HG02571 (cell line): ENCODE data around the gene RABL6.
"Not testable (repeated sequence)": the region's sequence is repeated elsewhere in the genome, so short reads cannot be mapped to it uniquely, and the experiment has no call there.

ENCODE experiments used
- ATAC-seq: cut with Tn5 transposase; IDR thresholded peaks from one replicate; pipeline ENCODE4 v1.9.1; 2021; ENCODE audit warnings: mild to moderate bottlenecking, moderate library complexity; ENCODE audit not compliant: unreplicated experiment

RABL6 gene, protein sequence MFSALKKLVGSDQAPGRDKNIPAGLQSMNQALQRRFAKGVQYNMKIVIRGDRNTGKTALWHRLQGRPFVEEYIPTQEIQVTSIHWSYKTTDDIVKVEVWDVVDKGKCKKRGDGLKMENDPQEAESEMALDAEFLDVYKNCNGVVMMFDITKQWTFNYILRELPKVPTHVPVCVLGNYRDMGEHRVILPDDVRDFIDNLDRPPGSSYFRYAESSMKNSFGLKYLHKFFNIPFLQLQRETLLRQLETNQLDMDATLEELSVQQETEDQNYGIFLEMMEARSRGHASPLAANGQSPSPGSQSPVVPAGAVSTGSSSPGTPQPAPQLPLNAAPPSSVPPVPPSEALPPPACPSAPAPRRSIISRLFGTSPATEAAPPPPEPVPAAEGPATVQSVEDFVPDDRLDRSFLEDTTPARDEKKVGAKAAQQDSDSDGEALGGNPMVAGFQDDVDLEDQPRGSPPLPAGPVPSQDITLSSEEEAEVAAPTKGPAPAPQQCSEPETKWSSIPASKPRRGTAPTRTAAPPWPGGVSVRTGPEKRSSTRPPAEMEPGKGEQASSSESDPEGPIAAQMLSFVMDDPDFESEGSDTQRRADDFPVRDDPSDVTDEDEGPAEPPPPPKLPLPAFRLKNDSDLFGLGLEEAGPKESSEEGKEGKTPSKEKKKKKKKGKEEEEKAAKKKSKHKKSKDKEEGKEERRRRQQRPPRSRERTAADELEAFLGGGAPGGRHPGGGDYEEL

DNA sequence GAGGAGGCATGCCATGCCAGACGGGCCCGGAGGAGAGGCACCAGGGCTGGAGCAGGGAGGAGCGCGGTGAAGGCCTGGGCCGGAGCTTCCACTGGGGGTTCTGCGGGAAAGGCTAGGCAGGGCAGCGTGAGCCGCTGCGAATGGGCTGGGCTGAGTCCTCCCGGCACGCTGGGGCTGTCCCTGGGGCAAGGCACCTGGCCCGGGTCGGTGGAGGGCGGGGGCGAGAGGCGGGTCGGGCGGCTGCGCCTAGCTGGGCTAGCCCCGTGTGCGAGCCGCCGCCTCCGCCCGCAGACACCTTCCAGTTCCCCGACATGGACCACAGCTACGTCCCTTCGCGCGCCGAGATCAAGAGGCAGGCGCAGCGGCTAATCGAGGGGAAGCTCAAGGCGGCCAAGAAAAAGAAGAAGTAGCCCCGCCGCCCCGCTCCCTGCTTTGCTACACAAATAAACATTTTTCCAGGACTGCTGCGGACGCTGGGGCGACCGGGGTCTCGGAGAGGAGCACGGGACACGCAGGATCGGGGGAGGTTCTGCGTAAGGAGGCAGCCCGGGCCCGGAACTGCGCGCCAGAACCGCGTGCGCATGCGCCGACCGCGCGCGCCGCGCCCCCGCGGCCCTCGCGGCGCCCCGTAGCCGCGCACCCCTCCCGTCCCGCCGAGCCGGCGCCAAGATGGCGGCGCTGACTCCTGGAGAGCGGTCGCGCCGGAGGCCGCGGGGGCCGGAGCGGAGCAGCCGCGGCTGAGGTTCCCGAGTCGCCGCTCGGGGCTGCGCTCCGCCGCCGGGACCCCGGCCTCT, at the start of gene RABL6:
TSS of gene RABL6 (plus strand) at position 668 of the 794 bp plus-strand sequence. CDS start 249 bp downstream, outside the sequence.
- ATAC-seq = peak; percentile 71

- no peak for ATAC-seq
Observed at GRCh38 chr9:136759001-136759400, 48.7 kb upstream of the RABL6 start.

- no peak for ATAC-seq
Observed at GRCh38 chr9:136759436-136760325, 48.1 kb upstream of the RABL6 start.

DNA sequence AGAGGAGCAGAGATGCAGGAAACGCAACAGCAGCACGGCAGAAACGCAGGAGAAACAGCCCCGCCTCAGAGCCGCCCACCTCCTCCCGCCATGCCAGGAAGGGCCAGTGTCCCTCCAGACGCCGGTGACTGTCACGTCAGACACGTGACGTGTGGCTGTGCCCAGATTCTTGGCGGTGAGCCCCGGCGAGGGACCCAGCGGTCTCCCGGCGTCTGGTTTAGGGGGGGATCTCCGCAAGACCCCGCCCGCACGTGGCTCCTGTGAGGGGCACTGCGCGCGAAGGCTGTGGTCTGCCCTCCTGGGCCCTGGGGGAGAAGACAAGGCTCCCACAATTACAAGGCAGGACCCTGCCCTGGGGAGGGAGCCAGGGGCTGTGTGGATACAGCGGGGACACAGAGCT, 47.3 kb upstream of the RABL6 start:
- no peak for ATAC-seq

GRCh38 chr9:136760834-136761544, 46.8 kb upstream of the RABL6 start:
- ATAC-seq = not testable (repeated sequence)

DNA sequence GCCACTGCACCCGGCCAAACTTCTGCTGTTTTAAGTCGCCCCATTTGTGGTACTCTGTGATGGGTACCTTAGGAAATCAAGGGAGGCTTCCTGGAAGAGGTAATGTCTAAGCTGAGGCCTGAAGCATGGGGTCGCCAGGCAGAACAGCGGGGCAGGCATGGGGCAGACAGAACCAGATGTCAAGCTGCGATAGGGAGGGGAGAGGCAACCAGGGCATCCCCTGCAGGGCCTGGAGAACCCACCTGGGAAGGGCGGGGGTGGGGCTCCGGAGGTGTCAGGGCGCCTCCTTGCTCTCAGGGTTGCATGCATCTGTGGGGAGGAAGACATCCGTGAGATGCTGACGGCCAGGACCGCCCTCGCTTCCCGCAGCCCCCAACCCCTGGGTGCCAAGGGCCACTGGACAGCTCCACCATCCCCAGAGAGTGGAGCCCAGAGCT, 46.2 kb upstream of the RABL6 start:
- no peak for ATAC-seq

DNA sequence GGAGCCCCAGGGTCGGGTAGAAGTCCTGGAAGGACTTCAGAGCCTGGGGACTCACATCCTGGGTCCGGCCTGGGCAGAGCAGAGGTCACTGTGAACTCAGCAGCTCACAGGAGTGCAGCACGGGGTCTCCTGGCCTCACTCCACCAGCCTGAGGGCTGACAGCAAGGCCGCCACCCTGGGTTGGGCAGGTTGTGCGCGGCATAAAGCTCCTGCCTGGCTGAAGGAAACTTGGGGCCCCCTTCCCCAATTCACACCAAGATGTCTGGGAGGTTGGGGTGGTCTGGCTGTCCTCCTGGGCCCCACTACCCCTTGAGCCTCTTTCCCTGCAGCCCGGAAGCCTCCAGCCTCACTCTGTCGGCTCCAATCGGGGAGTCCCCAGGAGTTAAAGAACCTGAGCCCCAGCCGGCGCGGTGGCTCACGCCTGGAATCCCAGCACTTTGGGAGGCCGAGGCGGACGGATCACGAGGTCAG, 45.5 kb upstream of the RABL6 start:
- no peak for ATAC-seq

DNA sequence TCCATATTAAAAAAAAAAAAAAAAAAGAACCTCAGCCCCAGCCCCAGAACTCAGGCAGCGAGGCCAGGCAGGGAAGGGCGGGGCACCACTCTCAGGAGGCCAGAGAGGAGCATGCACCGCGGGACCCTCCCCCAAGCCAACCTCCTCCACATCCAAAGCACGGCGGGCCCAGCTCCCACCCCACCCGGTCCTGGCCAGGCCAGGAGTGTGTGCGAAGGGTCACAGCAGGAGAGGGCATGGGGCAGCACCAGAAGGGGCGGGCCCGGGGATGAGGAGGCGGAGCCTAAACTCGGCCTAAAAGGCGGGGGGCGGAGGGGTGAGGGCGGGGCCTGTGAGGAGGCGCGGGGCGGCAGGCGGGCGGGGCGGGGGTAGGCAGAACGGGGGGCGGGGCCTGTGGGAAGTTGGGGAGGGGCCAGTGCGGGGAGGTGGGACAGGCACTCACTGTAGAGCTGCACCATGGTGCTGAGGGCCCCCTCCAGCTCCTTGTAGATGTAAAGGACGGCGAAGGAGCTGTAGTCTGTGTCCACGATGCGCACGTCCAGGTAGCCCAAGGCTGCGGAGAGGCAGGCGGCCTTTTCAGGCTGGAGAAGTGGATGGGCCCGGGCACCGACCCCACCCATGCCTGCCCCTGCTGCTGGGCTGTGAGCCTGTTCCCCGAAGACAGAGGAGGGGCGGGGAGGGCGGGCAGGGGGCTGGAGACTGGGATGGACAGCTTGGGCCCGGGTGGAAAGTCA, 44.7 kb upstream of the RABL6 start:
- ATAC-seq = no peak

GRCh38 chr9:136763649-136764035, 44.1 kb upstream of the RABL6 start:
- ATAC-seq = no peak

GRCh38 chr9:136764301-136764891, 43.4 kb upstream of the RABL6 start, which contains the start of gene LCN15:
Gene LCN15, minus strand, starts transcription at chr9:136764518. Its CDS starts 30 bp downstream, at chr9:136764488.
- ATAC-seq = no peak

- no peak for ATAC-seq
Observed at GRCh38 chr9:136765041-136765440, 42.7 kb upstream of the RABL6 start.

- not testable (repeated sequence) for ATAC-seq
Observed at GRCh38 chr9:136765745-136766409, 41.9 kb upstream of the RABL6 start.

- ATAC-seq = not testable (repeated sequence)
Observed at GRCh38 chr9:136766410-136767120, 41.2 kb upstream of the RABL6 start.

GRCh38 chr9:136769710-136770191, 38.0 kb upstream of the RABL6 start:
- ATAC-seq = no peak

DNA sequence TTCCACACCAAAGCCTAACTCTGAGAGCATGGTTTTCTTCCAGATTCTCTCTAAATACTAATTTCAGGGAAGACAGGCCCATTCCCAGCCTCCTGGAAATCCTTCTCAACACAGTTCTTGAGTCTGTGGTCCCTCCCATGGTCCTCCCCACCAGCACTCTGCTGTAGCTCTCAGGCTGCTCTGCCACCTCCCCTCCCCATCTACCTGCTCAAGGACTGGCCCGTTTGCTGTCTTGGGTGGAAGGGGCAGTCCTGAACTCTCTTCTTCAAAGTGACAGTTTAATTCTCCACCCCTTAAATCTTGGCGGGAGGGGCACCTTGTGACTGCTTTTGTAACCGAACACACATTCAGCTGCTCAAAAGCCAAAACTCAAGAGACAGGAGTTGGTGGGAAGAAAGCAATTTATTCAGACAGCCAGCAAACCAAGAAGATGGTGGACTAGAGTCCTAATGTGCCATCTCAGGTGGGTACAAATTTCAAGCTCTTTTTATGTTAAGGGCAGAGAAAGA, 35.8 kb upstream of the RABL6 start:
- ATAC-seq = no peak

- no peak for ATAC-seq
Observed at GRCh38 chr9:136773386-136774044, 34.2 kb upstream of the RABL6 start.
